Esophagus muscularis mucosa (tissue), 4 donors: ENCODE measurements around the gene EHD1.

Source experiments
- EP300 ChIP-seq: sonication (generic); formaldehyde crosslinking; IDR thresholded peaks from one replicate; pipeline ENCODE4 v1.6.1; 2017; ENCODE audit warnings: antibody characterized with exemption
- POLR2A ChIP-seq: fragments of 450-650 bp; IDR thresholded peaks from one replicate; pipeline ENCODE4 v1.6.1; 2017; ENCODE audit warnings: antibody characterized with exemption, moderate library complexity, mild to moderate bottlenecking, low read depth
- POLR2AphosphoS5 ChIP-seq, 2 donors: sonication (generic); formaldehyde crosslinking; IDR thresholded peaks; one replicate each; pipeline ENCODE4 v1.6.1; 2017; ENCODE audit warnings: antibody characterized with exemption in 2 of 2
- TF ChIP-seq, protein P1 (sequence below), 3 experiments: fragments of 200-600 bp in 2 of 3; fragments of 450-650 bp in 1 of 3; sonication (generic) in 2 of 3; IDR thresholded peaks; one replicate each; pipeline ENCODE4 v1.5.1; 2017 to 2019; ENCODE audit warnings: antibody characterized with exemption in 3 of 3, mild to moderate bottlenecking in 2 of 3, moderate library complexity in 1 of 3

GRCh38 chr11:64805481-64805880, 72.9 kb downstream of the EHD1 start:
- TF ChIP-seq POLR2AphosphoS5 (IDR thresholded peaks at IDR 0.05) (no peak), EP300 (no peak), POLR2A (no peak)
- TF ChIP-seq, protein P1, sequence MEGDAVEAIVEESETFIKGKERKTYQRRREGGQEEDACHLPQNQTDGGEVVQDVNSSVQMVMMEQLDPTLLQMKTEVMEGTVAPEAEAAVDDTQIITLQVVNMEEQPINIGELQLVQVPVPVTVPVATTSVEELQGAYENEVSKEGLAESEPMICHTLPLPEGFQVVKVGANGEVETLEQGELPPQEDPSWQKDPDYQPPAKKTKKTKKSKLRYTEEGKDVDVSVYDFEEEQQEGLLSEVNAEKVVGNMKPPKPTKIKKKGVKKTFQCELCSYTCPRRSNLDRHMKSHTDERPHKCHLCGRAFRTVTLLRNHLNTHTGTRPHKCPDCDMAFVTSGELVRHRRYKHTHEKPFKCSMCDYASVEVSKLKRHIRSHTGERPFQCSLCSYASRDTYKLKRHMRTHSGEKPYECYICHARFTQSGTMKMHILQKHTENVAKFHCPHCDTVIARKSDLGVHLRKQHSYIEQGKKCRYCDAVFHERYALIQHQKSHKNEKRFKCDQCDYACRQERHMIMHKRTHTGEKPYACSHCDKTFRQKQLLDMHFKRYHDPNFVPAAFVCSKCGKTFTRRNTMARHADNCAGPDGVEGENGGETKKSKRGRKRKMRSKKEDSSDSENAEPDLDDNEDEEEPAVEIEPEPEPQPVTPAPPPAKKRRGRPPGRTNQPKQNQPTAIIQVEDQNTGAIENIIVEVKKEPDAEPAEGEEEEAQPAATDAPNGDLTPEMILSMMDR (IDR thresholded peaks at IDR 0.05): no peak
